ENCODE measurements around the gene SNX9. TPM values are rescaled to one million over a fixed set of nuclear protein-coding genes. Genes with fewer than 3 reads are reported as not detected.

SNX9 gene
- total RNA-seq, 1 donor from 2014 or later = 36.0 TPM

DNA sequence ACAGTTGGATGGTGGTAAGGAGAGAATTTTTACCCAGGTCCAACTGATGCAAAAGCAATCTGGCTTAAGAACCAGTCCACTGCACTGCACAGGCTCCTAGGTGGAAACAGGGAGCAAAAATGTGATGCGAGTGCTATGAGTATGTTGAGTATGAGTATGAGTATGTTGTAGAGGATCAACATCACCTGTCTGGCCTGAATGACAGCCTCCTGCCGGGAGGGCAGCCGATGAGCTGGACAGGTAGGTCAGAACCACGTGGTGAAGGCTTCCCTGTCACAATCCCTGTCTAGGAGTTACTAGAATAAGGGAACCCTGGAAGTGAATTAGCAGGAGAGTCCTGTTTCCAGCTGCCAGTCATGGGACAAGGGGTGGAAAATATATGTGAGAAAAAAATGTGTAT is 44.3 kb upstream of the SNX9 start:
- Mint-ChIP-seq H3K4me1 (ENCODE audit: low read depth, unreplicated experiment) (peaks cover 3% of the 10 kb centered on the region), H3K9me3 (ENCODE audit: unreplicated experiment) (peaks cover 2% of the 10 kb centered on the region), H3K27me3 (ENCODE audit: low read depth, unreplicated experiment) (peaks cover 3% of the 10 kb centered on the region), H3K27ac (ENCODE audit: unreplicated experiment) (no peak overlapping the region), H3K36me3 (ENCODE audit: low read depth, unreplicated experiment) (no peaks in the 10 kb centered on the region), H3K4me3 (ENCODE audit: unreplicated experiment) (no peak overlapping the region)
- no peak for TF ChIP-seq EZH2 (IDR thresholded peaks at IDR 0.05; ENCODE audit: insufficient read depth, low read length)
- TF ChIP-seq, protein P1, sequence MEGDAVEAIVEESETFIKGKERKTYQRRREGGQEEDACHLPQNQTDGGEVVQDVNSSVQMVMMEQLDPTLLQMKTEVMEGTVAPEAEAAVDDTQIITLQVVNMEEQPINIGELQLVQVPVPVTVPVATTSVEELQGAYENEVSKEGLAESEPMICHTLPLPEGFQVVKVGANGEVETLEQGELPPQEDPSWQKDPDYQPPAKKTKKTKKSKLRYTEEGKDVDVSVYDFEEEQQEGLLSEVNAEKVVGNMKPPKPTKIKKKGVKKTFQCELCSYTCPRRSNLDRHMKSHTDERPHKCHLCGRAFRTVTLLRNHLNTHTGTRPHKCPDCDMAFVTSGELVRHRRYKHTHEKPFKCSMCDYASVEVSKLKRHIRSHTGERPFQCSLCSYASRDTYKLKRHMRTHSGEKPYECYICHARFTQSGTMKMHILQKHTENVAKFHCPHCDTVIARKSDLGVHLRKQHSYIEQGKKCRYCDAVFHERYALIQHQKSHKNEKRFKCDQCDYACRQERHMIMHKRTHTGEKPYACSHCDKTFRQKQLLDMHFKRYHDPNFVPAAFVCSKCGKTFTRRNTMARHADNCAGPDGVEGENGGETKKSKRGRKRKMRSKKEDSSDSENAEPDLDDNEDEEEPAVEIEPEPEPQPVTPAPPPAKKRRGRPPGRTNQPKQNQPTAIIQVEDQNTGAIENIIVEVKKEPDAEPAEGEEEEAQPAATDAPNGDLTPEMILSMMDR (IDR thresholded peaks at IDR 0.05; ENCODE audit: insufficient read depth, low read depth, low read length) = no peak
- no peaks in the 10 kb centered on the region for H3K9me3 ChIP-seq (ENCODE audit: insufficient read depth, low read depth, low read length)
- no peak overlapping the region for H3K27ac ChIP-seq (ENCODE audit: low read depth, low read length)
- no peak overlapping the region for H3K4me3 ChIP-seq (ENCODE audit: insufficient read depth, low read depth, low read length)
- no peak for DNase-seq (ENCODE audit: low read depth)
- H3K9ac ChIP-seq (ENCODE audit: low read length) = no peak overlapping the region
- no peaks in the 10 kb centered on the region for H4K20me1 ChIP-seq (ENCODE audit: insufficient read depth, low read length)
- no peak overlapping the region for H3K4me2 ChIP-seq (ENCODE audit: low read length)
- no peaks in the 10 kb centered on the region for H3K4me1 ChIP-seq (ENCODE audit: insufficient read depth, low read length)
- no peak overlapping the region for H2AFZ ChIP-seq (ENCODE audit: low read depth, low read length)
- no peak for FAIRE-seq
- H3K79me2 ChIP-seq (ENCODE audit: insufficient read depth, low read length) = no peaks in the 10 kb centered on the region
- H3K36me3 ChIP-seq (ENCODE audit: insufficient read depth, low read length) = no peaks in the 10 kb centered on the region
- no peaks in the 10 kb centered on the region for H3K27me3 ChIP-seq (ENCODE audit: insufficient read depth, low read length)

DNA sequence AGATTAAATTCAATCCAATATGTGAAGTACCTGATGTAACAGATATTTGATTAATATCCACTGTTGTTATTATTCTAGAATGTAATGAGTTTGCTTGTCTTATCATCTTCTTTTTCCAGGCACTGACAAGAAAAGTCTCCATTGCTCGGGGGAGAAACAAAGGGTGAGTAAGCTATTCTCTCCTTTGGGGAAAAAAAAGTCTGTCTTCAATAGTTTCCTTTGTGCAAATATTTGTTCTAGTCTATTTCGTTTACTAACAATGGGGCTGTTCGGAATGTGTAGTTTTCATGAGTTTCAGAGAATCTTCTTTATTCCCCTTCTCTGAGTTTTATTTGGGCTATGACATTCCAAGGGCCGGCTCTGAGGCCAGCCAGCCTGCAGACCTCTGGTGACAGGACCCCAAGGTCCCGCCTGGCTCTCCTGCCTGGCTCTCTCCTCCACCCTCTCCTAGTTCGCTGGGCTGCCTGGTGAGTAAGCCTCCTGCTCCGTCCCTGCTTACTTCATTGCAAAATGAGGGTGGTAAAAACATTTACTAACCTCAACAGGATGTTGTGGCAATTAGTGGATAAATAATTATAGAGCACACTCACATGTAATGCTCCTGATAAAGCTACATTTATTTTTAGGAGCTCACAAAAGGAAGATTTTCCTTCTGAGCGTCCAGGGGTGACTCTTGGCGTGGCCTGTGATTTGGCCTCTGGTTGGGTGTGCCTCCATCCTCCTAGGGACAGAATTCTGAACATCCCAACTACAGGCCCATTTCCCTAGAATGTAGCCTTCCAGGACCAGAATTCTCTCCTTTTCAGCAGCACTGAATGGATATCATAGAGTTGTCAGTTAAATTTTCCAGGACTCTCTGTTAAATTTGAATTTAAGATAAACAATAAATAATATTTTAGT is 43.1 kb upstream of the SNX9 start:
- no peaks in the 10 kb centered on the region for H4K20me1 ChIP-seq (ENCODE audit: insufficient read depth, low read length)
- H3K79me2 ChIP-seq (ENCODE audit: insufficient read depth, low read length) = no peaks in the 10 kb centered on the region
- Mint-ChIP-seq H3K27me3 (ENCODE audit: low read depth, unreplicated experiment) (no peaks in the 10 kb centered on the region), H3K27ac (ENCODE audit: unreplicated experiment) (no peak overlapping the region), H3K36me3 (ENCODE audit: low read depth, unreplicated experiment) (no peaks in the 10 kb centered on the region), H3K4me3 (ENCODE audit: unreplicated experiment) (no peak overlapping the region), H3K9me3 (ENCODE audit: unreplicated experiment) (no peaks in the 10 kb centered on the region), H3K4me1 (ENCODE audit: low read depth, unreplicated experiment) (peaks cover 3% of the 10 kb centered on the region)
- peak overlapping the region; percentile 30 for H2AFZ ChIP-seq (ENCODE audit: low read depth, low read length)
- H3K4me1 ChIP-seq (ENCODE audit: insufficient read depth, low read length) = no peaks in the 10 kb centered on the region
- no peak overlapping the region for H3K27ac ChIP-seq (ENCODE audit: low read depth, low read length)
- no peaks in the 10 kb centered on the region for H3K27me3 ChIP-seq (ENCODE audit: insufficient read depth, low read length)
- DNase-seq (ENCODE audit: low read depth) (peak; percentile 32), FAIRE-seq (no peak)
- H3K4me2 ChIP-seq (ENCODE audit: low read length) = no peak overlapping the region
- TF ChIP-seq, protein P1 (IDR thresholded peaks at IDR 0.05; ENCODE audit: insufficient read depth, low read depth, low read length) = no peak
- no peak for TF ChIP-seq EZH2 (IDR thresholded peaks at IDR 0.05; ENCODE audit: insufficient read depth, low read length)
- H3K9me3 ChIP-seq (ENCODE audit: insufficient read depth, low read depth, low read length) = no peaks in the 10 kb centered on the region
- no peaks in the 10 kb centered on the region for H3K36me3 ChIP-seq (ENCODE audit: insufficient read depth, low read length)
- no peak overlapping the region for H3K4me3 ChIP-seq (ENCODE audit: insufficient read depth, low read depth, low read length)
- H3K9ac ChIP-seq (ENCODE audit: low read length) = no peak overlapping the region

- Histone ChIP-seq H2AFZ (ENCODE audit: low read depth, low read length) (no peak overlapping the region), H3K4me3 (ENCODE audit: insufficient read depth, low read depth, low read length) (no peak overlapping the region), H3K9me3 (ENCODE audit: insufficient read depth, low read depth, low read length) (no peaks in the 10 kb centered on the region), H3K4me2 (ENCODE audit: low read length) (no peak overlapping the region), H3K79me2 (ENCODE audit: insufficient read depth, low read length) (no peaks in the 10 kb centered on the region), H3K4me1 (ENCODE audit: insufficient read depth, low read length) (no peaks in the 10 kb centered on the region), H3K27me3 (ENCODE audit: insufficient read depth, low read length) (no peaks in the 10 kb centered on the region), H3K9ac (ENCODE audit: low read length) (no peak overlapping the region), H4K20me1 (ENCODE audit: insufficient read depth, low read length) (no peaks in the 10 kb centered on the region), H3K36me3 (ENCODE audit: insufficient read depth, low read length) (no peaks in the 10 kb centered on the region), H3K27ac (ENCODE audit: low read depth, low read length) (no peak overlapping the region)
- Mint-ChIP-seq H3K36me3 (ENCODE audit: low read depth, unreplicated experiment) (no peaks in the 10 kb centered on the region), H3K4me1 (ENCODE audit: low read depth, unreplicated experiment) (no peaks in the 10 kb centered on the region), H3K27ac (ENCODE audit: unreplicated experiment) (no peak overlapping the region), H3K9me3 (ENCODE audit: unreplicated experiment) (peaks cover 2% of the 10 kb centered on the region), H3K4me3 (ENCODE audit: unreplicated experiment) (no peak overlapping the region), H3K27me3 (ENCODE audit: low read depth, unreplicated experiment) (no peaks in the 10 kb centered on the region)
- FAIRE-seq (no peak), DNase-seq (ENCODE audit: low read depth) (no peak)
- TF ChIP-seq, protein P1 (IDR thresholded peaks at IDR 0.05; ENCODE audit: insufficient read depth, low read depth, low read length) = no peak
- TF ChIP-seq EZH2 (IDR thresholded peaks at IDR 0.05; ENCODE audit: insufficient read depth, low read length) = no peak
Measured at GRCh38 chr6:157785636-157786035, 37.4 kb upstream of the SNX9 start.
